B cell (primary cell): ENCODE results near the gene SLC25A5. TPM values are rescaled to one million over a fixed set of nuclear protein-coding genes. Genes with fewer than 3 reads are reported as not detected.
A peak's percentile ranks its signal among the peaks of the same experiment; 100 is the strongest.

Experiments used
- ATAC-seq: fragments of 200-7000 bp; cut with Tn5 transposase; one replicate; pipeline ENCODE4 v1.10.0; 2021; ENCODE audit warnings: low read depth, mild to moderate bottlenecking, moderate number of reproducible peaks, moderate library complexity
- CTCF ChIA-PET: fragments of 350-600 bp; sonication (Branson Sonifier 250); formaldehyde crosslinking; loops from one replicate; lab custom pipeline; 2021; ENCODE audit warnings: antibody characterized with exemption, inconsistent platforms; lab: Charles Lee
- POLR2A ChIA-PET: fragments of 350-600 bp; sonication (Branson Sonifier 250); formaldehyde crosslinking; loops from one replicate; lab custom pipeline; 2021; ENCODE audit warnings: antibody characterized with exemption; lab: Charles Lee
- DNase-seq: peaks from one replicate; pipeline ENCODE4 v3.0.0; 2013
- H2AFZ ChIP-seq: 2 replicates; pipeline ENCODE4 v1.6.1; 2012; ENCODE audit warnings: mild to moderate bottlenecking, low read depth, low read length; ENCODE audit not compliant: insufficient read depth, poor library complexity, severe bottlenecking
- H3K27ac ChIP-seq, 2 donors: 1 replicate in 1 of 2; 2 replicates in 1 of 2; pipeline ENCODE4 v1.5.1; 2012 to 2013; ENCODE audit warnings: low read length in 2 of 2, mild to moderate bottlenecking in 2 of 2, moderate library complexity in 1 of 2
- H3K27me3 ChIP-seq, 4 experiments: fragments of 200-600 bp in 1 of 4; sonication (generic) in 1 of 4; replicated peaks in 1 of 4; 1 replicate in 2 of 4; 2 replicates in 2 of 4; pipeline versions ENCODE4 v1.6.1 to v1.7.0; 2013 to 2016; ENCODE audit warnings: low read length in 3 of 4, mild to moderate bottlenecking in 2 of 4, mixed read lengths in 1 of 4, moderate library complexity in 1 of 4; ENCODE audit not compliant: insufficient read depth in 4 of 4, control insufficient read depth in 3 of 4; ENCODE audit errors: control extremely low read depth in 1 of 4
- H3K36me3 ChIP-seq, 2 experiments: replicated peaks in 1 of 2; 1 replicate in 1 of 2; 2 replicates in 1 of 2; pipeline versions ENCODE4 v1.6.1 to v1.7.1; 2013; ENCODE audit warnings: low read length in 1 of 2; ENCODE audit not compliant: insufficient read depth in 2 of 2, control insufficient read depth in 1 of 2; ENCODE audit errors: control extremely low read depth in 1 of 2, extremely low read depth in 1 of 2
- H3K4me1 ChIP-seq, 2 donors: fragments of 200-600 bp in 1 of 2; sonication (generic) in 1 of 2; 1 replicate in 1 of 2; 2 replicates in 1 of 2; pipeline versions ENCODE4 v1.5.1 to v1.6.1; 2013 to 2017; ENCODE audit warnings: low read length in 2 of 2; ENCODE audit not compliant: control insufficient read depth in 2 of 2, insufficient read depth in 2 of 2
- H3K4me2 ChIP-seq: replicated peaks from 2 replicates; pipeline ENCODE3; 2012; ENCODE audit warnings: mild to moderate bottlenecking, low read depth, low read length; ENCODE audit not compliant: poor library complexity, severe bottlenecking
- H3K4me3 ChIP-seq, 5 experiments: fragments of 200-600 bp in 1 of 5; sonication (generic) in 1 of 5; 1 replicate in 3 of 5; 2 replicates in 2 of 5; pipeline versions ENCODE4 v1.5.1 to v1.7.0; 2011 to 2016; ENCODE audit warnings: low read length in 4 of 5, mild to moderate bottlenecking in 4 of 5, low read depth in 2 of 5, control low read depth in 1 of 5, moderate library complexity in 1 of 5; ENCODE audit not compliant: insufficient read depth in 1 of 5; ENCODE audit errors: control extremely low read depth in 1 of 5, extremely low read depth in 1 of 5
- H3K79me2 ChIP-seq: fragments of 200-600 bp; sonication (generic); one replicate; pipeline ENCODE4 v1.6.0; 2016; ENCODE audit warnings: low read length; ENCODE audit not compliant: control insufficient read depth, insufficient read depth
- H3K9ac ChIP-seq: fragments of 200-600 bp; sonication (generic); 2 replicates; pipeline ENCODE4 v1.6.1; 2017; ENCODE audit warnings: mild to moderate bottlenecking, low read length, moderate library complexity
- H3K9me3 ChIP-seq, 3 donors: one replicate each; pipeline versions ENCODE4 v1.6.1 to v1.7.1; 2013; ENCODE audit warnings: low read length in 2 of 3; ENCODE audit not compliant: control insufficient read depth in 2 of 3, insufficient read depth in 1 of 3; ENCODE audit errors: control extremely low read depth in 1 of 3
- H4K20me1 ChIP-seq: 2 replicates; pipeline ENCODE4 v1.6.0; 2012; ENCODE audit warnings: mild to moderate bottlenecking, low read length; ENCODE audit not compliant: insufficient read depth, control insufficient read depth, poor library complexity, severe bottlenecking
- H3K27ac Mint-ChIP-seq: one replicate; pipeline ENCODE4 v1.8.0; 2021; ENCODE audit warnings: mixed read lengths
- H3K27me3 Mint-ChIP-seq: one replicate; pipeline ENCODE4 v1.8.0; 2021; ENCODE audit warnings: mixed read lengths
- H3K4me1 Mint-ChIP-seq: one replicate; pipeline ENCODE4 v1.8.0; 2021; ENCODE audit warnings: mixed read lengths
- H3K4me3 Mint-ChIP-seq: one replicate; pipeline ENCODE4 v1.8.0; 2021; ENCODE audit warnings: mixed read lengths
- H3K9me3 Mint-ChIP-seq: one replicate; pipeline ENCODE4 v1.8.0; 2022; ENCODE audit warnings: mixed read lengths; ENCODE audit not compliant: insufficient read depth
- EZH2 ChIP-seq: IDR thresholded peaks from 2 replicates; pipeline ENCODE4 v1.6.1; 2012; ENCODE audit warnings: borderline replicate concordance, low read depth, mild to moderate bottlenecking, moderate library complexity, low read length; ENCODE audit not compliant: insufficient read depth, poor library complexity, severe bottlenecking
- WGBS: methylation state at CpG from one replicate; pipeline ENCODE4 v1.1.5; 2013; ENCODE audit warnings: missing lambda C conversion rate; ENCODE audit not compliant: insufficient coverage; 5-methylcytosine and 5-hydroxymethylcytosine counted together
- intact Hi-C: fragments of 100-400 bp; cut with micrococcal nuclease; formaldehyde crosslinking; loops from one replicate; pipeline ENCODE4 v1.10.0; 2022
- polyA plus RNA-seq: library from polyadenylated mRNA; depleted of rRNA; stranded (reverse); fragments of >200 nt; gene quantifications from 2 replicates; pipeline ENCODE4 v1.2.3, GENCODE V29; 2012
- total RNA-seq, 2 donors: library from RNA; stranded (reverse); fragments of 120-200 nt in 1 of 2; gene quantifications; 1 replicate in 1 of 2; 2 replicates in 1 of 2; pipeline versions ENCODE4 v1.2.3 to v1.2.4, GENCODE V29; 2013 to 2022
- TF ChIP-seq, protein P1 (sequence below): fragments of 200-600 bp; IDR thresholded peaks from one replicate; pipeline ENCODE4 v1.8.0; 2022; ENCODE audit warnings: antibody characterized with exemption, mild to moderate bottlenecking

The SLC25A5 gene
- total and polyA plus RNA-seq, 2 donors (not counting 1 experiment from before 2014, with no cell fraction given), result 142 to 443 TPM

DNA sequence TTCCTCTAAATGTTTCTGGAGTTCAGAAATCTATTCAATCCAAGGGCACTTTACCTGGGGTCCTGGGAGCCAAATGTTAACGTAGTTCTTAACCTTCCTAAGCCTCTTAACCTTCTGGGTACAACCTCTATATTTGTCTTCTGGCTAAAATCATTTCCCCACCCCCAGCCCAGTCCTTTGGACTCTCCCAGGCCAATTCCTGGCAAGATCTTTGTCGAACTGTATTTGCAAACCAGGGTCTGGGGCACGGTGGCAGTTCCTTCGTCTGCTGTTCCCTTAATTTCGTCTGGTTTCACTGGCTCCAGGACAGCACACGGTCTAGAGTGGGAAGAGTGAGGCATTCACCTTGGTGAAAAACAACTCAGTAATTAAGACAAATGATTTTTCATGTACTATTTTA lies 811 bp upstream of the SLC25A5 start:
- no peak for TF ChIP-seq EZH2
- TF ChIP-seq, protein P1, sequence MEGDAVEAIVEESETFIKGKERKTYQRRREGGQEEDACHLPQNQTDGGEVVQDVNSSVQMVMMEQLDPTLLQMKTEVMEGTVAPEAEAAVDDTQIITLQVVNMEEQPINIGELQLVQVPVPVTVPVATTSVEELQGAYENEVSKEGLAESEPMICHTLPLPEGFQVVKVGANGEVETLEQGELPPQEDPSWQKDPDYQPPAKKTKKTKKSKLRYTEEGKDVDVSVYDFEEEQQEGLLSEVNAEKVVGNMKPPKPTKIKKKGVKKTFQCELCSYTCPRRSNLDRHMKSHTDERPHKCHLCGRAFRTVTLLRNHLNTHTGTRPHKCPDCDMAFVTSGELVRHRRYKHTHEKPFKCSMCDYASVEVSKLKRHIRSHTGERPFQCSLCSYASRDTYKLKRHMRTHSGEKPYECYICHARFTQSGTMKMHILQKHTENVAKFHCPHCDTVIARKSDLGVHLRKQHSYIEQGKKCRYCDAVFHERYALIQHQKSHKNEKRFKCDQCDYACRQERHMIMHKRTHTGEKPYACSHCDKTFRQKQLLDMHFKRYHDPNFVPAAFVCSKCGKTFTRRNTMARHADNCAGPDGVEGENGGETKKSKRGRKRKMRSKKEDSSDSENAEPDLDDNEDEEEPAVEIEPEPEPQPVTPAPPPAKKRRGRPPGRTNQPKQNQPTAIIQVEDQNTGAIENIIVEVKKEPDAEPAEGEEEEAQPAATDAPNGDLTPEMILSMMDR, result no peak
- 100% methylated on average over 1 of the region's 6 CpGs for WGBS
- peaks cover 8% of the 10 kb centered on the region for H3K4me1 Mint-ChIP-seq
- H3K9me3 ChIP-seq, result no peaks in the 10 kb centered on the region
- peak overlapping the region; percentile 80 for H3K4me2 ChIP-seq
- H3K4me3 ChIP-seq, result peak overlapping the region in 1 of 5 experiments; percentile 49
- peaks cover 3 to 15% of the 10 kb centered on the region in 2 donors for H3K4me1 ChIP-seq
- H3K36me3 ChIP-seq, result peaks cover 0 to 15% of the 10 kb centered on the region in 2 experiments
- H3K27ac ChIP-seq, result no peak overlapping the region
- ATAC-seq (no peak), DNase-seq (no peak)
- H3K79me2 ChIP-seq, result no peaks in the 10 kb centered on the region
- H2AFZ ChIP-seq, result peak overlapping the region; percentile 61
- ChIA-PET POLR2A (no interaction called here), CTCF (interaction anchor here (1.1 to 2.5 kb wide), 3 partner anchors 13 to 107 kb away, joined by 5 to 24 read pairs (median 6); partner anchors contain the start of gene UBE2A)
- H3K27me3 Mint-ChIP-seq, result no peaks in the 10 kb centered on the region
- H3K9me3 Mint-ChIP-seq, result no peaks in the 10 kb centered on the region
- H4K20me1 ChIP-seq, result no peaks in the 10 kb centered on the region
- intact Hi-C loops, result loop anchor here (5.0 to 10.0 kb wide), 4 partner anchors 47 to 477 kb away; partner anchors contain the start of genes NDUFA1, NKAP, NKRF and RNF113A
- no peaks in the 10 kb centered on the region for H3K27me3 ChIP-seq
- H3K27ac Mint-ChIP-seq, result no peak overlapping the region
- no peak overlapping the region for H3K9ac ChIP-seq
- H3K4me3 Mint-ChIP-seq, result peak overlapping the region; percentile 85
